MM.1S (cell line): Measurements from ENCODE around the gene E4F1.
"Not testable (repeated sequence)": the region's sequence is repeated elsewhere in the genome, so short reads cannot be mapped to it uniquely, and the experiment has no call there.

Experiments used
- CTCF ChIP-seq: fragments of 300-600 bp; sonication (generic); IDR thresholded peaks from 2 replicates; pipeline ENCODE4 v1.5.1; 2016; ENCODE audit warnings: antibody characterized with exemption, low read length, mixed read lengths
- EZH2 ChIP-seq: fragments of 300-600 bp; sonication (generic); optimal IDR thresholded peaks from 2 replicates; pipeline ENCODE3; 2017; ENCODE audit warnings: low read depth, mild to moderate bottlenecking, antibody characterized with exemption, low read length, mixed read lengths

GRCh38 chr16:2263026-2263425 lies 39.6 kb downstream of the E4F1 start:
- not testable (repeated sequence) for TF ChIP-seq EZH2, CTCF
